Heart left ventricle (tissue), 16 donors: ENCODE data around the gene UBR1. TPM values are rescaled to one million over a fixed set of nuclear protein-coding genes. Genes with fewer than 3 reads are reported as not detected.

Experiments
- ATAC-seq, 4 donors: fragments of 200-7000 bp; cut with Tn5 transposase; one replicate each; pipeline ENCODE4 v1.9.1; 2020 to 2022; ENCODE audit warnings: moderate library complexity in 4 of 4, mild to moderate bottlenecking in 3 of 4, moderate number of reproducible peaks in 1 of 4
- DNase-seq, 5 donors: peaks; one replicate each; pipeline ENCODE4 v3.0.0-alpha.2; 2020
- H3K27ac ChIP-seq, 12 donors: fragments of 200-600 bp; sonication (generic) in 4 of 12; one replicate each; pipeline versions ENCODE4 v1.5.0 to v1.8.0; 2016 to 2022; ENCODE audit warnings: mild to moderate bottlenecking in 2 of 12
- H3K27me3 ChIP-seq, 9 donors: fragments of 200-600 bp; sonication (generic) in 2 of 9; one replicate each; pipeline versions ENCODE4 v1.5.1 to v1.8.0; 2016 to 2022; ENCODE audit warnings: mild to moderate bottlenecking in 3 of 9
- H3K36me3 ChIP-seq, 9 donors: fragments of 200-600 bp; sonication (generic) in 2 of 9; one replicate each; pipeline versions ENCODE4 v1.5.0 to v1.8.0; 2018 to 2022; ENCODE audit warnings: mild to moderate bottlenecking in 2 of 9
- H3K4me1 ChIP-seq, 12 donors: fragments of 200-600 bp; sonication (generic) in 4 of 12; one replicate each; pipeline versions ENCODE4 v1.5.0 to v1.8.0; 2016 to 2022; ENCODE audit warnings: mild to moderate bottlenecking in 3 of 12
- H3K4me3 ChIP-seq, 12 donors: fragments of 200-600 bp; sonication (generic) in 4 of 12; one replicate each; pipeline versions ENCODE4 v1.5.0 to v1.8.0; 2017 to 2022; ENCODE audit warnings: mild to moderate bottlenecking in 9 of 12, moderate library complexity in 4 of 12
- H3K9me3 ChIP-seq, 12 donors: fragments of 200-600 bp; sonication (generic) in 4 of 12; one replicate each; pipeline versions ENCODE4 v1.5.0 to v1.8.0; 2016 to 2022; ENCODE audit warnings: mild to moderate bottlenecking in 1 of 12
- CTCF ChIP-seq, 12 donors: fragments of 200-600 bp; sonication (generic) in 4 of 12; IDR thresholded peaks; one replicate each; pipeline versions ENCODE4 v1.5.0 to v1.8.0; 2018 to 2022; ENCODE audit warnings: antibody characterized with exemption in 12 of 12, mild to moderate bottlenecking in 5 of 12
- POLR2A ChIP-seq, 2 donors: fragments of 450-650 bp; IDR thresholded peaks; one replicate each; pipeline ENCODE4 v1.6.1; 2017; ENCODE audit warnings: antibody characterized with exemption in 2 of 2, mild to moderate bottlenecking in 2 of 2, moderate library complexity in 2 of 2
- WGBS, 4 donors: extraction: QIAGEN DNeasy Blood & Tissue Kit in 2 of 4; methylation state at CpG; one replicate each; pipeline versions ENCODE4 v1.1.5 to v1.1.7; 2013 to 2018; 5-methylcytosine and 5-hydroxymethylcytosine counted together
- intact Hi-C, 10 donors: fragments of 100-400 bp; cut with DNase I; formaldehyde crosslinking; loops; one replicate each; pipeline versions ENCODE4 v1.11.1 to v1.14.2; 2022
- polyA plus RNA-seq, 2 donors: library from polyadenylated mRNA; stranded (reverse); fragments of 200-250 nt; gene quantifications; one replicate each; pipeline ENCODE4 v1.2.3, GENCODE V29; 2013
- total RNA-seq, 9 donors: library from RNA; depleted of rRNA in 2 of 9; stranded (reverse); fragments of >200 nt in 2 of 9; fragmentation: NEBNext Ultra II Directional in 3 of 9; extraction: Animal tissue kit (Norgen Biotek cat#: 25700) in 3 of 9; gene quantifications; one replicate each; pipeline versions ENCODE4 v1.1.0 to v1.2.4, GENCODE V29; 2016 to 2023
- donor health status: ischemic (EF 13 %, LVEDD 7.1; RV severe dilation, severe dysfunction).
- donor health status: healthy with polysubstance abuse.
- donor health status: DM: no; HTN: yes; CAD: no.
- donor health status: DM: no; HTN: no; CAD: no.
- donor health status: ischemic (EF 25% LVEDD 6.9; RV normal size, moderate dysfunction).
- donor health status: ischemic (EF 25% LVEDD 5.7; RV mildly dilated, moderate dysfunction).
- donor health status: healthy.
- donor health status: DM: yes; HTN: yes; CAD: no.
- donor health status: ischemic (EF 35%, LVEDD 5.7; RV mildly dilated, moderate dysfunction).
- donor health status: nonischemic (EF 11% LVEDD 7.7; RV severe dilation, severe dysfunction).
- donor health status: DM: yes; HTN: yes; CAD: no.
- donor health status: PGD.
- donor health status: ischemic (EF 29% LVEDD 5.4; RV normal size, mild dysfunction).
- donor health status: nonischemic (EF 23%, LVEDD 6.1; RV moderate dilation, normal function).

The UBR1 gene
- total and polyA plus RNA-seq, 11 donors = 4.9 to 38.9 (median 25.0) TPM

DNA sequence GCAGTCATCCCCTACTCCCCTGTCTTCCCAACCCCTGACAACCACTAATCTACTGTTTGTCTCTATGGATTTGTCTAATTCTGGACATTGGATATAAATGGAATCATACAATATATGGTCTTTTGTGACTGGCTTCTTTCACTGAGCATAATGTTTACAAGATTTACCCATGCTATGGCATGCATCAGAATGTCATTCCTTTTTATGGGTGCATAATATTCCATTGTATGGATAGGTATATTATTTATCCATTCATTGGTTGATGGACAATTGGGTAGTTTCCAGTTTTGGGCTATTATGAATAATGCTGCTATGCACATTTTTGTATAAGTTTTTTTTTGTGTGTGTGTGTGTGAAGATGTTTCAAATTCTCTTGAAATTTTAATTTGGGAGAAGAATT lies 168.7 kb downstream of the UBR1 start:
- DNase-seq (no peak), ATAC-seq (no peak)
- Histone ChIP-seq H3K9me3 (peaks cover 0 to 7% (median 0%) of the 10 kb centered on the region in 12 donors), H3K36me3 (peaks cover 0 to 1% (median 0%) of the 10 kb centered on the region in 9 donors), H3K4me1 (no peaks in the 10 kb centered on the region), H3K27me3 (no peaks in the 10 kb centered on the region), H3K27ac (no peak overlapping the region), H3K4me3 (no peak overlapping the region)
- intact Hi-C loops = no loop called here
- TF ChIP-seq CTCF (IDR thresholded peaks at IDR 0.05) (no peak), POLR2A (IDR thresholded peaks at IDR 0.05) (no peak)

DNA sequence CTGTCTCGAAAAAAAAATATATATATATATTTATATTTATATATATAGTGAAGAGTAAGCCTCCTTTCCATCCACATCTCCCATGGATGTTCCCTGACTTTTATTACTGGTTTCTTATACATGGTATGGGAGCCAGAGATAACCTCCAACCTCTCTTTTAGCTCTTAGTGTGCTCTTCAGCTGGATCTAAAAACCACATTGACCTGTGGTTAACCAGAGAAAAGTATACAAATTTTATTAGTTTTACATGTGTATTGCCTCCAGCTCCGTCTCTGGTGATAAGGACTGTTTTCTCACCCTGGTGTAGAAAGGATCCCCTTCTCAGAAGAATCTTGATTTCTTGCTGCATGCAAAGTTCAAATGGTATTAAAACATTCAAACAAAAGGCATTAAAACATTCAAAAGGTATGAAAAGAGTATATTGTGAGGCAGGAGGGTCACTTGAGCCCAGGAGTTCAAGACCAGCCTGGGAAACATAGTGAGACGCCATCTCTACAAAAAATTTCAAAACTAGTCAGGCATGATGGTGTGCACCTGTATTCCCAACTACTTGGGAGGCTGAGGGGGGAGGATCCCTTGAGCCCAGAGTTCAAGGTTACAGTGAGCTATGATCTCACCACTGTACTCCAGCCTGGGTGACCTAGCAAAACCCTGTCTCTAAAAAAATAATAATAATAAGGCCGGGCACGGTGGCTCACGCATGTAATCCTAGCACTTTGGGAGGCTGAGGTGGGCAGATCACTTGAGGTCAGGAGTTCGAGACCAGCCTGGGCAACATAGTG lies 171.8 kb downstream of the UBR1 start:
- Histone ChIP-seq H3K4me3 (no peak overlapping the region), H3K9me3 (peaks cover 0 to 7% (median 0%) of the 10 kb centered on the region in 12 donors), H3K27me3 (no peaks in the 10 kb centered on the region), H3K27ac (no peak overlapping the region), H3K36me3 (no peaks in the 10 kb centered on the region), H3K4me1 (peaks cover 0 to 5% (median 0%) of the 10 kb centered on the region in 12 donors)
- intact Hi-C loops = no loop called here
- ATAC-seq (no peak), DNase-seq (no peak)
- TF ChIP-seq CTCF (IDR thresholded peaks at IDR 0.05) (no peak), POLR2A (IDR thresholded peaks at IDR 0.05) (no peak)
- 76 to 94% (median 81%) methylated on average over 7 of the region's 7 CpGs for WGBS, 4 donors

- H3K9me3 ChIP-seq = peaks cover 0 to 7% (median 0%) of the 10 kb centered on the region in 12 donors
- no peaks in the 10 kb centered on the region for H3K27me3 ChIP-seq
- WGBS, 4 donors = 90 to 100% (median 96%) methylated on average over 2 of the region's 2 CpGs
- ATAC-seq (no peak), DNase-seq (no peak)
- H3K4me1 ChIP-seq = peaks cover 0 to 5% (median 0%) of the 10 kb centered on the region in 12 donors
- H3K27ac ChIP-seq = no peak overlapping the region
- intact Hi-C loops = no loop called here
- no peak for TF ChIP-seq CTCF (IDR thresholded peaks at IDR 0.05)
- no peak for TF ChIP-seq POLR2A (IDR thresholded peaks at IDR 0.05)
- H3K4me3 ChIP-seq = no peak overlapping the region
- no peaks in the 10 kb centered on the region for H3K36me3 ChIP-seq
Measured at GRCh38 chr15:42932833-42933515, 172.9 kb downstream of the UBR1 start.

- no peak for ATAC-seq
- peaks cover 0 to under 1% (median 0%) of the 10 kb centered on the region in 12 donors for H3K9me3 ChIP-seq
- no peak for TF ChIP-seq POLR2A (IDR thresholded peaks at IDR 0.05)
- no peak for TF ChIP-seq CTCF (IDR thresholded peaks at IDR 0.05)
- no peaks in the 10 kb centered on the region for H3K36me3 ChIP-seq
- no peak for DNase-seq
- WGBS, 4 donors = 79 to 81% (median 80%) methylated on average over 7 of the region's 7 CpGs
- no peaks in the 10 kb centered on the region for H3K27me3 ChIP-seq
- no peak overlapping the region for H3K27ac ChIP-seq
- intact Hi-C loops = no loop called here
- no peak overlapping the region for H3K4me3 ChIP-seq
- H3K4me1 ChIP-seq = peaks cover 0 to 5% (median 0%) of the 10 kb centered on the region in 12 donors
Measured at GRCh38 chr15:42931702-42932486, 173.9 kb downstream of the UBR1 start.
